HepG2 (cell line): ENCODE measurements around the gene PI3. TPM values are rescaled to one million over a fixed set of nuclear protein-coding genes. Genes with fewer than 3 reads are reported as not detected.

Source experiments
- ADNP ChIP-seq: sonication (generic); formaldehyde crosslinking; IDR thresholded peaks from 2 replicates; pipeline ENCODE4 v1.4.0; 2020; ENCODE audit warnings: missing genetic modification reagents
- ASH2L ChIP-seq: fragments of 300-600, 200-600 bp; sonication (generic); IDR thresholded peaks from 2 replicates; pipeline ENCODE4 v1.7.0; 2017; ENCODE audit warnings: low read depth, mild to moderate bottlenecking, moderate library complexity, mixed read lengths, low read length; ENCODE audit not compliant: insufficient read length
- BRCA1 ChIP-seq: sonication (generic); formaldehyde crosslinking; IDR thresholded peaks from 2 replicates; pipeline ENCODE4 v1.4.0; 2020; ENCODE audit warnings: missing genetic modification reagents
- DNMT3B ChIP-seq: conservative IDR thresholded peaks from 2 replicates; pipeline ENCODE4 v1.6.1; 2016; ENCODE audit warnings: missing biosample characterization, control low read depth
- ERF ChIP-seq: IDR thresholded peaks from 2 replicates; pipeline ENCODE4 v1.6.1; 2018; ENCODE audit warnings: missing biosample characterization, missing genetic modification reagents
- FIP1L1 ChIP-seq: fragments of 200-400 bp; formaldehyde crosslinking; IDR thresholded peaks from 2 replicates; pipeline ENCODE4 v1.6.1; 2018; ENCODE audit warnings: low read depth, mild to moderate bottlenecking, low read length, moderate library complexity, borderline replicate concordance; ENCODE audit not compliant: insufficient read depth
- GABPB1 ChIP-seq: IDR thresholded peaks from 2 replicates; pipeline ENCODE4 v1.6.1; 2016; ENCODE audit warnings: mild to moderate bottlenecking, missing genetic modification reagents, moderate library complexity, missing compliant biosample characterization
- HDAC1 ChIP-seq: sonication (generic); formaldehyde crosslinking; IDR thresholded peaks from 2 replicates; pipeline ENCODE4 v1.5.1; 2020; ENCODE audit warnings: mild to moderate bottlenecking, missing genetic modification reagents
- KDM5B ChIP-seq: sonication (generic); formaldehyde crosslinking; IDR thresholded peaks from 2 replicates; pipeline ENCODE4 v1.4.0; 2020; ENCODE audit warnings: missing genetic modification reagents, mild to moderate bottlenecking, borderline replicate concordance
- PAF1 ChIP-seq: IDR thresholded peaks from 2 replicates; pipeline ENCODE4 v1.6.1; 2016; ENCODE audit warnings: missing genetic modification reagents, missing compliant biosample characterization
- POLR2AphosphoS5 ChIP-seq: IDR thresholded peaks from 2 replicates; pipeline ENCODE4 v1.6.1; 2012; ENCODE audit warnings: low read depth, low read length
- PTBP1 ChIP-seq: fragments of 200-400 bp; formaldehyde crosslinking; IDR thresholded peaks from 2 replicates; pipeline ENCODE4 v1.6.1; 2018; ENCODE audit warnings: low read length, low read depth; ENCODE audit not compliant: poor library complexity, severe bottlenecking
- RARG ChIP-seq: sonication (generic); formaldehyde crosslinking; IDR thresholded peaks from 2 replicates; pipeline ENCODE4 v1.4.0; 2020; ENCODE audit warnings: low read depth, mild to moderate bottlenecking, missing genetic modification reagents
- SRY ChIP-seq: sonication (generic); formaldehyde crosslinking; IDR thresholded peaks from 2 replicates; pipeline ENCODE4 v1.8.0; 2022; ENCODE audit warnings: mild to moderate bottlenecking, missing genetic modification reagents
- XRCC5 ChIP-seq: fragments of 200-400 bp; formaldehyde crosslinking; optimal IDR thresholded peaks from 2 replicates; pipeline ENCODE3; 2017; ENCODE audit warnings: mild to moderate bottlenecking, low read length
- YEATS4 ChIP-seq: sonication (generic); formaldehyde crosslinking; IDR thresholded peaks from 2 replicates; pipeline ENCODE4 v1.4.0; 2020; ENCODE audit warnings: missing genetic modification reagents, borderline replicate concordance
- ZNF143 ChIP-seq: sonication (generic); formaldehyde crosslinking; IDR thresholded peaks from 2 replicates; pipeline ENCODE4 v1.4.0; 2020; ENCODE audit warnings: missing genetic modification reagents
- ZNF256 ChIP-seq: sonication (generic); formaldehyde crosslinking; conservative IDR thresholded peaks from 2 replicates; pipeline ENCODE4 v1.4.0; 2020; ENCODE audit warnings: missing genetic modification reagents
- ZNF564 ChIP-seq: sonication (generic); formaldehyde crosslinking; IDR thresholded peaks from 2 replicates; pipeline ENCODE4 v1.8.1; 2023; ENCODE audit warnings: mild to moderate bottlenecking, missing genetic modification reagents
- ZNF850 ChIP-seq: sonication (generic); formaldehyde crosslinking; conservative IDR thresholded peaks from 2 replicates; pipeline ENCODE4 v1.9.0; 2021; ENCODE audit warnings: mild to moderate bottlenecking, missing genetic modification reagents
- polyA plus RNA-seq, 8 experiments: library from polyadenylated mRNA; depleted of rRNA in 3 of 8; stranded (reverse) in 7 of 8; unstranded in 1 of 8; fragments of >200 nt; fragmentation: Illumina TruSeq in 4 of 8; extraction: Trizol in 4 of 8; gene quantifications; 2 replicates each; pipeline versions ENCODE4 v1.2.1 to v1.2.3, GENCODE V29; 2011 to 2016; ENCODE audit warnings: low read depth in 4 of 8, missing spikeins in 1 of 8, mixed read lengths in 1 of 8; ENCODE audit not compliant: insufficient read depth in 1 of 8
- total RNA-seq, 5 experiments: library from RNA; depleted of rRNA; stranded (reverse); fragments of >200 nt; fragmentation: Illumina TruSeq; extraction: Trizol; gene quantifications; 2 replicates each; pipeline ENCODE4 v1.2.3, GENCODE V29; 2016; ENCODE audit warnings: low read depth in 1 of 5
- TF ChIP-seq, protein P1 (sequence below): sonication (generic); formaldehyde crosslinking; IDR thresholded peaks from 2 replicates; pipeline ENCODE4 v1.4.0; 2020; ENCODE audit warnings: missing genetic modification reagents
- TF ChIP-seq, protein P2 (sequence below): sonication (generic); formaldehyde crosslinking; IDR thresholded peaks from 2 replicates; pipeline ENCODE4 v1.5.0; 2020; ENCODE audit warnings: mild to moderate bottlenecking, missing genetic modification reagents, moderate library complexity
- TF ChIP-seq, protein P3 (sequence below): sonication (generic); formaldehyde crosslinking; IDR thresholded peaks from 2 replicates; pipeline ENCODE4 v1.8.0; 2022; ENCODE audit warnings: missing genetic modification reagents, mild to moderate bottlenecking, borderline replicate concordance

Gene PI3
- total and polyA plus RNA-seq, 2 of the 13 experiments (the other 11 are each of a cell fraction or from before 2014, with no cell fraction given): 0.22 TPM; not detected in 1

DNA sequence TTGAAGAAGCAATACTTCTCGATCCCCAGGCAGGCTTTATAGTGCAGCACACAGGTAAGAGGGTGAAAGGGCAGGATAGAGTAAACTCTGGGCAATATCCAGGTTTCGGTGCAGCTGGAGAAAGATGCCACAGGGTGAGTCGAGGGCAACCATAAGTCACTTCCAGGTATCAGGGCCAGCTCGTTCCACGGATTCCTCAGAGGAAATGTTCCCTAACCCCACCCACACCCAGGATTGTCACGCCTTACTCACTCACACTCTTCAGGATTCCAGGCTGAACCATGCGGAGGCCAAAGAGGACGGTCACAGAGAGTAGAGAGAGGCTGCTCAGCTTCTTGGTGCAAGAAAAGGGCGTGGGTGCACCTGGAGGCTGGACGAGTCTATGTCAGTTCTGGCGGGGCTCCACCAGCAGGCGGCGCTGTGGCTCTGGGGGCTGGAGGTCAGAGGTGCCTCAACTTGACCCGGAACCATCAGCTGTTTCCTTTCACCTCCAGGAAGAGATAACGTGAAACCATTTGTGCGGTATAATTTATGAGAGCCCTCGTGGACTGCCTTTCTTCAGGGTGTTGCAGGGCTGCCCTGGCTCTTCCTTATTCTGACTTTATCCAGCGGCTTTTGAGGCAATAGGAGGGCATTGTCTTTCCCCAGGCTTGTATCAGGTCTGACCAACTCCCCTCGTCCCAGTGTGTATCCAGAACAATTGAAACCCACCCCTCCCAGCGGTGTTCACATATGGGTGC, 36.0 kb upstream of the PI3 start (continued):
- TF ChIP-seq, protein P1, sequence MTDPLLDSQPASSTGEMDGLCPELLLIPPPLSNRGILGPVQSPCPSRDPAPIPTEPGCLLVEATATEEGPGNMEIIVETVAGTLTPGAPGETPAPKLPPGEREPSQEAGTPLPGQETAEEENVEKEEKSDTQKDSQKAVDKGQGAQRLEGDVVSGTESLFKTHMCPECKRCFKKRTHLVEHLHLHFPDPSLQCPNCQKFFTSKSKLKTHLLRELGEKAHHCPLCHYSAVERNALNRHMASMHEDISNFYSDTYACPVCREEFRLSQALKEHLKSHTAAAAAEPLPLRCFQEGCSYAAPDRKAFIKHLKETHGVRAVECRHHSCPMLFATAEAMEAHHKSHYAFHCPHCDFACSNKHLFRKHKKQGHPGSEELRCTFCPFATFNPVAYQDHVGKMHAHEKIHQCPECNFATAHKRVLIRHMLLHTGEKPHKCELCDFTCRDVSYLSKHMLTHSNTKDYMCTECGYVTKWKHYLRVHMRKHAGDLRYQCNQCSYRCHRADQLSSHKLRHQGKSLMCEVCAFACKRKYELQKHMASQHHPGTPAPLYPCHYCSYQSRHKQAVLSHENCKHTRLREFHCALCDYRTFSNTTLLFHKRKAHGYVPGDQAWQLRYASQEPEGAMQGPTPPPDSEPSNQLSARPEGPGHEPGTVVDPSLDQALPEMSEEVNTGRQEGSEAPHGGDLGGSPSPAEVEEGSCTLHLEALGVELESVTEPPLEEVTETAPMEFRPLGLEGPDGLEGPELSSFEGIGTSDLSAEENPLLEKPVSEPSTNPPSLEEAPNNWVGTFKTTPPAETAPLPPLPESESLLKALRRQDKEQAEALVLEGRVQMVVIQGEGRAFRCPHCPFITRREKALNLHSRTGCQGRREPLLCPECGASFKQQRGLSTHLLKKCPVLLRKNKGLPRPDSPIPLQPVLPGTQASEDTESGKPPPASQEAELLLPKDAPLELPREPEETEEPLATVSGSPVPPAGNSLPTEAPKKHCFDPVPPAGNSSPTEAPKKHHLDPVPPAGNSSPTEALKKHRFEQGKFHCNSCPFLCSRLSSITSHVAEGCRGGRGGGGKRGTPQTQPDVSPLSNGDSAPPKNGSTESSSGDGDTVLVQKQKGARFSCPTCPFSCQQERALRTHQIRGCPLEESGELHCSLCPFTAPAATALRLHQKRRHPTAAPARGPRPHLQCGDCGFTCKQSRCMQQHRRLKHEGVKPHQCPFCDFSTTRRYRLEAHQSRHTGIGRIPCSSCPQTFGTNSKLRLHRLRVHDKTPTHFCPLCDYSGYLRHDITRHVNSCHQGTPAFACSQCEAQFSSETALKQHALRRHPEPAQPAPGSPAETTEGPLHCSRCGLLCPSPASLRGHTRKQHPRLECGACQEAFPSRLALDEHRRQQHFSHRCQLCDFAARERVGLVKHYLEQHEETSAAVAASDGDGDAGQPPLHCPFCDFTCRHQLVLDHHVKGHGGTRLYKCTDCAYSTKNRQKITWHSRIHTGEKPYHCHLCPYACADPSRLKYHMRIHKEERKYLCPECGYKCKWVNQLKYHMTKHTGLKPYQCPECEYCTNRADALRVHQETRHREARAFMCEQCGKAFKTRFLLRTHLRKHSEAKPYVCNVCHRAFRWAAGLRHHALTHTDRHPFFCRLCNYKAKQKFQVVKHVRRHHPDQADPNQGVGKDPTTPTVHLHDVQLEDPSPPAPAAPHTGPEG (CRISPR knock-in tag): no peak
- TF ChIP-seq DNMT3B (CRISPR knock-in tag) (no peak), ERF (CRISPR knock-in tag) (0 out of 2 replicates have a peak, but pooled peaks have one; percentile 42), YEATS4 (CRISPR knock-in tag) (no peak), ZNF850 (no peak), ADNP (CRISPR knock-in tag) (no peak), KDM5B (no peak), BRCA1 (CRISPR knock-in tag) (no peak), ZNF564 (CRISPR knock-in tag) (no peak), XRCC5 (peak; percentile 88), GABPB1 (peak; percentile 72), PTBP1 (no peak), PAF1 (CRISPR knock-in tag) (no peak), SRY (CRISPR knock-in tag) (no peak), RARG (CRISPR knock-in tag) (no peak), ZNF143 (CRISPR knock-in tag) (no peak), ZNF256 (CRISPR knock-in tag) (no peak), POLR2AphosphoS5 (no peak), FIP1L1 (no peak), HDAC1 (CRISPR knock-in tag) (no peak), ASH2L (no peak)
- TF ChIP-seq, protein P2, sequence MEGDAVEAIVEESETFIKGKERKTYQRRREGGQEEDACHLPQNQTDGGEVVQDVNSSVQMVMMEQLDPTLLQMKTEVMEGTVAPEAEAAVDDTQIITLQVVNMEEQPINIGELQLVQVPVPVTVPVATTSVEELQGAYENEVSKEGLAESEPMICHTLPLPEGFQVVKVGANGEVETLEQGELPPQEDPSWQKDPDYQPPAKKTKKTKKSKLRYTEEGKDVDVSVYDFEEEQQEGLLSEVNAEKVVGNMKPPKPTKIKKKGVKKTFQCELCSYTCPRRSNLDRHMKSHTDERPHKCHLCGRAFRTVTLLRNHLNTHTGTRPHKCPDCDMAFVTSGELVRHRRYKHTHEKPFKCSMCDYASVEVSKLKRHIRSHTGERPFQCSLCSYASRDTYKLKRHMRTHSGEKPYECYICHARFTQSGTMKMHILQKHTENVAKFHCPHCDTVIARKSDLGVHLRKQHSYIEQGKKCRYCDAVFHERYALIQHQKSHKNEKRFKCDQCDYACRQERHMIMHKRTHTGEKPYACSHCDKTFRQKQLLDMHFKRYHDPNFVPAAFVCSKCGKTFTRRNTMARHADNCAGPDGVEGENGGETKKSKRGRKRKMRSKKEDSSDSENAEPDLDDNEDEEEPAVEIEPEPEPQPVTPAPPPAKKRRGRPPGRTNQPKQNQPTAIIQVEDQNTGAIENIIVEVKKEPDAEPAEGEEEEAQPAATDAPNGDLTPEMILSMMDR (CRISPR knock-in tag): peak; percentile 85
- TF ChIP-seq, protein P3, sequence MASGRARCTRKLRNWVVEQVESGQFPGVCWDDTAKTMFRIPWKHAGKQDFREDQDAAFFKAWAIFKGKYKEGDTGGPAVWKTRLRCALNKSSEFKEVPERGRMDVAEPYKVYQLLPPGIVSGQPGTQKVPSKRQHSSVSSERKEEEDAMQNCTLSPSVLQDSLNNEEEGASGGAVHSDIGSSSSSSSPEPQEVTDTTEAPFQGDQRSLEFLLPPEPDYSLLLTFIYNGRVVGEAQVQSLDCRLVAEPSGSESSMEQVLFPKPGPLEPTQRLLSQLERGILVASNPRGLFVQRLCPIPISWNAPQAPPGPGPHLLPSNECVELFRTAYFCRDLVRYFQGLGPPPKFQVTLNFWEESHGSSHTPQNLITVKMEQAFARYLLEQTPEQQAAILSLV (CRISPR knock-in tag): no peak
